Breast epithelium (tissue), 4 donors: ENCODE data around the gene MBD4. TPM values are rescaled to one million over a fixed set of nuclear protein-coding genes. Genes with fewer than 3 reads are reported as not detected.
"Not testable (repeated sequence)": the region's sequence is repeated elsewhere in the genome, so short reads cannot be mapped to it uniquely, and the experiment has no call there.

Experiments
- DNase-seq, 2 donors: peaks; one replicate each; pipeline ENCODE4 v3.0.0-alpha.2; 2019; ENCODE audit warnings: low spot score in 2 of 2
- H3K27ac ChIP-seq, 2 donors: fragments of 200-600 bp; sonication (generic) in 1 of 2; one replicate each; pipeline ENCODE4 v1.5.1; 2016 to 2019; ENCODE audit warnings: mild to moderate bottlenecking in 1 of 2
- H3K27me3 ChIP-seq, 2 donors: fragments of 200-600 bp; sonication (generic) in 1 of 2; one replicate each; pipeline versions ENCODE4 v1.5.1 to v1.6.0; 2017 to 2019; ENCODE audit warnings: control low read depth in 1 of 2, mild to moderate bottlenecking in 1 of 2
- H3K36me3 ChIP-seq: fragments of 200-600 bp; one replicate; pipeline ENCODE4 v1.5.1; 2019
- H3K4me1 ChIP-seq, 2 donors: fragments of 200-600 bp; sonication (generic); one replicate each; pipeline ENCODE4 v1.5.1; 2016 to 2019; ENCODE audit warnings: control low read depth in 1 of 2
- H3K4me3 ChIP-seq, 3 donors: fragments of 200-600 bp; sonication (generic); 1 replicate in 2 of 3; 2 replicates in 1 of 3; pipeline ENCODE4 v1.5.1; 2016 to 2019; ENCODE audit warnings: mild to moderate bottlenecking in 3 of 3, moderate library complexity in 2 of 3
- H3K9me3 ChIP-seq, 2 donors: fragments of 200-600 bp; sonication (generic) in 1 of 2; one replicate each; pipeline ENCODE4 v1.5.1; 2016 to 2019; ENCODE audit warnings: control low read depth in 1 of 2
- POLR2A ChIP-seq: fragments of 450-650 bp; IDR thresholded peaks from one replicate; pipeline ENCODE4 v1.6.1; 2016; ENCODE audit warnings: antibody characterized with exemption, mild to moderate bottlenecking, moderate library complexity
- POLR2AphosphoS5 ChIP-seq, 3 donors: sonication (generic); formaldehyde crosslinking; IDR thresholded peaks; one replicate each; pipeline ENCODE4 v1.6.1; 2017; ENCODE audit warnings: antibody characterized with exemption in 3 of 3
- intact Hi-C: fragments of 100-400 bp; cut with DNase I; formaldehyde crosslinking; loops from one replicate; pipeline ENCODE4 v1.15.1; 2023; ENCODE audit warnings: low total_unique reads
- total RNA-seq, 3 donors: library from RNA; depleted of rRNA; stranded (reverse); fragments of >200 nt; gene quantifications; one replicate each; pipeline ENCODE4 v1.1.0, GENCODE V29; 2016
- TF ChIP-seq, protein P1 (sequence below), 3 donors: fragments of 450-650 bp; IDR thresholded peaks; one replicate each; pipeline ENCODE4 v1.5.1; 2016 to 2017; ENCODE audit warnings: antibody characterized with exemption in 3 of 3, mild to moderate bottlenecking in 3 of 3, moderate library complexity in 3 of 3

The MBD4 gene
- total RNA-seq, 3 donors from 2014 or later, result 29.8 to 41.6 (median 37.7) TPM

DNA sequence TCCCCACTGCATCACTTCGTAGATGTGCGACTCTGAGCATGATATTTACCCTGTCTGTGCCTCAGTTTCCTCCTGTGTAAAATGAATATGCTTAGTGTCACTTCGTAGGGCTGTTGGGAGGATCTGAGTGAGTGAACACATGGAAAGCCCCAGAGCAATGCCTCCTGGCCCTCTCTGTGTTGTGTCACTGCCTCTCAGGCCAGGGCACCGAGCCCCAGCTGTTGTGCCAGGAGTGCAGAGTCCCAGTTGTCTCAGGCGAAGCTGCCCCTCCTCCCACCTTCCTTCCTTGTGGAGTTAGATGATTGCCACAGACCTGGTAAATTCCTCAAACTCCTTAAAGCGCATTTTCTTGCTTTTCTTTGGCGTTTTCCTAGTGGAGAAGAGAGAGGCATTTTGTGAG is 37.5 kb downstream of the MBD4 start:
- Histone ChIP-seq H3K4me3 (no peak overlapping the region), H3K27me3 (no peaks in the 10 kb centered on the region), H3K27ac (no peak overlapping the region), H3K4me1 (peaks cover 0 to 6% of the 10 kb centered on the region in 2 donors), H3K9me3 (no peaks in the 10 kb centered on the region), H3K36me3 (no peaks in the 10 kb centered on the region)
- intact Hi-C loops, result no loop called here
- DNase-seq, result no peak
- TF ChIP-seq POLR2A (no peak), POLR2AphosphoS5 (IDR thresholded peaks at IDR 0.05) (no peak)
- TF ChIP-seq, protein P1, sequence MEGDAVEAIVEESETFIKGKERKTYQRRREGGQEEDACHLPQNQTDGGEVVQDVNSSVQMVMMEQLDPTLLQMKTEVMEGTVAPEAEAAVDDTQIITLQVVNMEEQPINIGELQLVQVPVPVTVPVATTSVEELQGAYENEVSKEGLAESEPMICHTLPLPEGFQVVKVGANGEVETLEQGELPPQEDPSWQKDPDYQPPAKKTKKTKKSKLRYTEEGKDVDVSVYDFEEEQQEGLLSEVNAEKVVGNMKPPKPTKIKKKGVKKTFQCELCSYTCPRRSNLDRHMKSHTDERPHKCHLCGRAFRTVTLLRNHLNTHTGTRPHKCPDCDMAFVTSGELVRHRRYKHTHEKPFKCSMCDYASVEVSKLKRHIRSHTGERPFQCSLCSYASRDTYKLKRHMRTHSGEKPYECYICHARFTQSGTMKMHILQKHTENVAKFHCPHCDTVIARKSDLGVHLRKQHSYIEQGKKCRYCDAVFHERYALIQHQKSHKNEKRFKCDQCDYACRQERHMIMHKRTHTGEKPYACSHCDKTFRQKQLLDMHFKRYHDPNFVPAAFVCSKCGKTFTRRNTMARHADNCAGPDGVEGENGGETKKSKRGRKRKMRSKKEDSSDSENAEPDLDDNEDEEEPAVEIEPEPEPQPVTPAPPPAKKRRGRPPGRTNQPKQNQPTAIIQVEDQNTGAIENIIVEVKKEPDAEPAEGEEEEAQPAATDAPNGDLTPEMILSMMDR (IDR thresholded peaks at IDR 0.05), result no peak

GRCh38 chr3:129399895-129400357 is 39.8 kb downstream of the MBD4 start:
- Histone ChIP-seq H3K4me3 (peak overlapping the region; percentile 77 to 88 (median 87)), H3K4me1 (peaks cover 0 to 6% of the 10 kb centered on the region in 2 donors), H3K36me3 (no peaks in the 10 kb centered on the region), H3K27me3 (no peaks in the 10 kb centered on the region), H3K9me3 (no peaks in the 10 kb centered on the region), H3K27ac (peak overlapping the region; percentile 88 to 90)
- TF ChIP-seq POLR2AphosphoS5 (IDR thresholded peaks at IDR 0.05) (peak in 1 of 3 donors; percentile 32), POLR2A (no peak)
- TF ChIP-seq, protein P1 (IDR thresholded peaks at IDR 0.05), result no peak
- intact Hi-C loops, result no loop called here
- DNase-seq, result no peak

- H3K27ac ChIP-seq, result peak overlapping the region; percentile 88 to 90
- TF ChIP-seq POLR2A (no peak), POLR2AphosphoS5 (IDR thresholded peaks at IDR 0.05) (peak in 1 of 3 donors; percentile 48)
- TF ChIP-seq, protein P1 (IDR thresholded peaks at IDR 0.05), result peak; percentile 73 to 88 (median 80)
- H3K4me3 ChIP-seq, result peak overlapping the region; percentile 77 to 88 (median 87)
- intact Hi-C loops, result no loop called here
- peak; percentile 66 to 67 for DNase-seq
- no peaks in the 10 kb centered on the region for H3K27me3 ChIP-seq
- H3K4me1 ChIP-seq, result peaks cover 0 to 6% of the 10 kb centered on the region in 2 donors
- no peaks in the 10 kb centered on the region for H3K9me3 ChIP-seq
- no peaks in the 10 kb centered on the region for H3K36me3 ChIP-seq
Measured at GRCh38 chr3:129399145-129399894, 40.4 kb downstream of the MBD4 start.

DNA sequence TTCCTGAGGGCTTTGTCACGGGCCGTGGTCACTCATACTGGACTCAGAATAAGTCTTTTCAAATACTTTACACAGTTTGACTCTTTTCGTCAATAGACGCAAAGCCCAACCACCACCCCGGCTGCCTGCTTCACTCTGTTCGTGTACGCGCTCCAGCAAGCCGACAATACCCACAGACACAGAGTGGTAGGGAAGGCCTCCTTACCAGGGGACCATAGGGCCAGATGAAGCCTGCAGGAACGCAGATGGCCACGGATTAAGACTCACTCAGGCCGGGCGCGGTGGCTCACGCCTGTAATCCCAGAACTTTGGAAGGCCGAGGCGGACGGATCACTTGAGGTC is 41.0 kb downstream of the MBD4 start:
- Histone ChIP-seq H3K27ac (peak overlapping the region; percentile 88 to 90), H3K27me3 (no peaks in the 10 kb centered on the region), H3K4me1 (peaks cover 0 to 6% of the 10 kb centered on the region in 2 donors), H3K4me3 (peak overlapping the region; percentile 77 to 88 (median 87)), H3K9me3 (no peaks in the 10 kb centered on the region), H3K36me3 (no peaks in the 10 kb centered on the region)
- TF ChIP-seq, protein P1 (IDR thresholded peaks at IDR 0.05), result no peak
- TF ChIP-seq POLR2A (no peak), POLR2AphosphoS5 (IDR thresholded peaks at IDR 0.05) (no peak)
- intact Hi-C loops, result no loop called here
- DNase-seq, result no peak

GRCh38 chr3:129393760-129394564 is 45.8 kb downstream of the MBD4 start:
- intact Hi-C loops, H3K36me3 ChIP-seq, H3K9me3 ChIP-seq, DNase-seq, H3K4me3 ChIP-seq, H3K4me1 ChIP-seq, H3K27me3 ChIP-seq, H3K27ac ChIP-seq: not testable (repeated sequence)
